ENCODE measurements around the gene NEURL1. TPM values are rescaled to one million over a fixed set of nuclear protein-coding genes. Genes with fewer than 3 reads are reported as not detected.
A peak's percentile ranks its signal among the peaks of the same experiment; 100 is the strongest.

Gene NEURL1, protein sequence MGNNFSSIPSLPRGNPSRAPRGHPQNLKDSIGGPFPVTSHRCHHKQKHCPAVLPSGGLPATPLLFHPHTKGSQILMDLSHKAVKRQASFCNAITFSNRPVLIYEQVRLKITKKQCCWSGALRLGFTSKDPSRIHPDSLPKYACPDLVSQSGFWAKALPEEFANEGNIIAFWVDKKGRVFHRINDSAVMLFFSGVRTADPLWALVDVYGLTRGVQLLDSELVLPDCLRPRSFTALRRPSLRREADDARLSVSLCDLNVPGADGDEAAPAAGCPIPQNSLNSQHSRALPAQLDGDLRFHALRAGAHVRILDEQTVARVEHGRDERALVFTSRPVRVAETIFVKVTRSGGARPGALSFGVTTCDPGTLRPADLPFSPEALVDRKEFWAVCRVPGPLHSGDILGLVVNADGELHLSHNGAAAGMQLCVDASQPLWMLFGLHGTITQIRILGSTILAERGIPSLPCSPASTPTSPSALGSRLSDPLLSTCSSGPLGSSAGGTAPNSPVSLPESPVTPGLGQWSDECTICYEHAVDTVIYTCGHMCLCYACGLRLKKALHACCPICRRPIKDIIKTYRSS
- total RNA-seq: 0.61 and 0.93 TPM in 2 replicates

DNA sequence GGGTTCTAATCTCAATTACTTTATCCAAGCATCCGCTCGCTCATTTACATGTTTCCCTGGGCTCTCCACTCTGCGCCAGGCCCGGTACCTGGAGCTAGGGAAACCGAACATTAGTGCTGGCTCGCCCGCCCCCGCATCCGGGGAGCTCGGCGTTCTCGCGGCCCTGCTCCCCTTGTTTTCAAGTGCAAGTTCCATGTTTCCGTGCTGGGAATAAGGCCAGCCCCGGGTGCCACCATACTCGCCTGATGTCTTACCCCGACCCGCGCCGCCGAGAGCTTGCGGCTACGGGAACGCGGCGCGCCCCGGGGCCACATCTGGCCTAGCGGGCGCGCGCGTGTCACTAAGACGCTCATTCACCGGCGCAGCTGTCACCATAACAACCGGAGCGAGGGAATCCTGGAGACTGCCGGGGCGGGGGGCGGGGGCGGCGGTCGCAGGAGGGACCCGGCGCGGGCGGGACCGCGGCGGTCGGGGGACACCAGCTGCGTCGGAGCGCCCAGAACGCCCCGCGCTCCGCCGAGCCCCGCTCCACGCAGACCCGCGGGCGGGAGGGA is at the start of gene NEURL1:
TSS of gene NEURL1 (plus strand) at position 344 of the 554 bp plus-strand sequence. CDS start 683 bp downstream, outside the sequence.
- Mint-ChIP-seq H3K27ac (no peak within 1 kb of the TSS), H3K4me3 (peak within 1 kb of the TSS; percentile 77), H3K27me3 (peaks cover 30% of the 10 kb centered on the region), H3K4me1 (peaks cover 31% of the 10 kb centered on the region), H3K36me3 (ENCODE audit: low read depth) (no peaks in the 10 kb centered on the region), H3K9me3 (no peaks in the 10 kb centered on the region)
- ATAC-seq (ENCODE audit: low read depth) (peak; percentile 10), DNase-seq (no peak)
- TF ChIP-seq, protein P1, sequence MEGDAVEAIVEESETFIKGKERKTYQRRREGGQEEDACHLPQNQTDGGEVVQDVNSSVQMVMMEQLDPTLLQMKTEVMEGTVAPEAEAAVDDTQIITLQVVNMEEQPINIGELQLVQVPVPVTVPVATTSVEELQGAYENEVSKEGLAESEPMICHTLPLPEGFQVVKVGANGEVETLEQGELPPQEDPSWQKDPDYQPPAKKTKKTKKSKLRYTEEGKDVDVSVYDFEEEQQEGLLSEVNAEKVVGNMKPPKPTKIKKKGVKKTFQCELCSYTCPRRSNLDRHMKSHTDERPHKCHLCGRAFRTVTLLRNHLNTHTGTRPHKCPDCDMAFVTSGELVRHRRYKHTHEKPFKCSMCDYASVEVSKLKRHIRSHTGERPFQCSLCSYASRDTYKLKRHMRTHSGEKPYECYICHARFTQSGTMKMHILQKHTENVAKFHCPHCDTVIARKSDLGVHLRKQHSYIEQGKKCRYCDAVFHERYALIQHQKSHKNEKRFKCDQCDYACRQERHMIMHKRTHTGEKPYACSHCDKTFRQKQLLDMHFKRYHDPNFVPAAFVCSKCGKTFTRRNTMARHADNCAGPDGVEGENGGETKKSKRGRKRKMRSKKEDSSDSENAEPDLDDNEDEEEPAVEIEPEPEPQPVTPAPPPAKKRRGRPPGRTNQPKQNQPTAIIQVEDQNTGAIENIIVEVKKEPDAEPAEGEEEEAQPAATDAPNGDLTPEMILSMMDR (IDR thresholded peaks at IDR 0.05): no peak
- CTCF ChIA-PET: interaction anchor here (1.6 to 2.4 kb wide), 2 partner anchors 10 to 77 kb away, joined by 4 to 8 read pairs; no protein-coding TSS in a partner anchor
- intact Hi-C loops (cut with micrococcal nuclease): loop anchor here (5.0 kb wide), 2 partner anchors 89 to 199 kb away; no protein-coding TSS in a partner anchor
- POLR2A ChIA-PET: interaction anchor here (0.5 to 2.5 kb wide), 2 partner anchors 22 to 129 kb away, joined by 3 to 8 read pairs; no protein-coding TSS in a partner anchor

DNA sequence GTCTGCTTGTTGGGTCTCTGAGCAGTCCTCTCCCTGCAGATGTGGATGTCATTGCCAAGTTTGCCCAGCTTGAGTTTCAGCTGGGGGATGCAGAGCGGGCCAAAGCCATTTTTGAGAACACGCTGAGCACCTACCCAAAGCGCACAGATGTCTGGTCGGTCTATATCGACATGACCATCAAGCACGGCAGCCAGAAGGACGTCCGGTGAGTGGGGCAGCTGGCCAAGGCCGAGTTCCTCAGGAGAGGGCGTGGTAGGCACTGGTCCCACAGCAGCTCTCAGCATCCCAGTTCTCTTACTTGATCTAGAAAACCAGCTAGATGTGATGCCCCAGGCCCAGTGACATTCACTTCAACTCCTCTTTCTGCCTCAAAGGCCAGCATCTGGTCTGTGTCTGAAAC is 49.0 kb upstream of the NEURL1 start:
- DNase-seq (no peak), ATAC-seq (ENCODE audit: low read depth) (no peak)
- TF ChIP-seq, protein P1 (IDR thresholded peaks at IDR 0.05): no peak
- Mint-ChIP-seq H3K27ac (no peak overlapping the region), H3K27me3 (no peaks in the 10 kb centered on the region), H3K9me3 (no peaks in the 10 kb centered on the region), H3K4me1 (peaks cover 12% of the 10 kb centered on the region), H3K36me3 (ENCODE audit: low read depth) (peaks cover 88% of the 10 kb centered on the region), H3K4me3 (no peak overlapping the region)
- ChIA-PET CTCF (no interaction called here), POLR2A (no interaction called here)
- intact Hi-C loops (cut with micrococcal nuclease): no loop called here

DNA sequence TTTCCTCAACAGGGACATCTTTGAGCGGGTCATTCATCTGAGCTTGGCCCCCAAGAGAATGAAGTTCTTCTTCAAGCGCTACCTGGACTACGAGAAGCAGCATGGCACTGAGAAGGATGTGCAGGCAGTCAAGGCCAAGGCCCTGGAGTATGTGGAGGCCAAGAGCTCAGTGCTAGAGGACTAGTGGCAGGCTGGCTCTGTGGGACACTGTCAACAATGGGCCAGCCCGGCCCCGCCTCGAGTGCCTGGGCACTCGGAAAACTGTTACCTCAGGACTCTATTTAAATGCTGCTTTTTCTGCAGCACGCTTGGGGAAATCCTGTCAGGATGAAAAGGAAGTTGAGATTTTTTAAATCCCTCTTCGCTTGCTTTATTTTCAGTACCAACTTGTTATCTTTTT is 48.1 kb upstream of the NEURL1 start:
- ChIA-PET CTCF (no interaction called here), POLR2A (no interaction called here)
- H3K27ac Mint-ChIP-seq: peak overlapping the region; percentile 30
- TF ChIP-seq, protein P1 (IDR thresholded peaks at IDR 0.05): no peak
- DNase-seq (no peak), ATAC-seq (ENCODE audit: low read depth) (no peak)
- intact Hi-C loops (cut with micrococcal nuclease): no loop called here
- no peaks in the 10 kb centered on the region for H3K27me3 Mint-ChIP-seq
- H3K4me1 Mint-ChIP-seq: peaks cover 20% of the 10 kb centered on the region
- H3K4me3 Mint-ChIP-seq: no peak overlapping the region
- peaks cover 87% of the 10 kb centered on the region for H3K36me3 Mint-ChIP-seq (ENCODE audit: low read depth)
- H3K9me3 Mint-ChIP-seq: no peaks in the 10 kb centered on the region

DNA sequence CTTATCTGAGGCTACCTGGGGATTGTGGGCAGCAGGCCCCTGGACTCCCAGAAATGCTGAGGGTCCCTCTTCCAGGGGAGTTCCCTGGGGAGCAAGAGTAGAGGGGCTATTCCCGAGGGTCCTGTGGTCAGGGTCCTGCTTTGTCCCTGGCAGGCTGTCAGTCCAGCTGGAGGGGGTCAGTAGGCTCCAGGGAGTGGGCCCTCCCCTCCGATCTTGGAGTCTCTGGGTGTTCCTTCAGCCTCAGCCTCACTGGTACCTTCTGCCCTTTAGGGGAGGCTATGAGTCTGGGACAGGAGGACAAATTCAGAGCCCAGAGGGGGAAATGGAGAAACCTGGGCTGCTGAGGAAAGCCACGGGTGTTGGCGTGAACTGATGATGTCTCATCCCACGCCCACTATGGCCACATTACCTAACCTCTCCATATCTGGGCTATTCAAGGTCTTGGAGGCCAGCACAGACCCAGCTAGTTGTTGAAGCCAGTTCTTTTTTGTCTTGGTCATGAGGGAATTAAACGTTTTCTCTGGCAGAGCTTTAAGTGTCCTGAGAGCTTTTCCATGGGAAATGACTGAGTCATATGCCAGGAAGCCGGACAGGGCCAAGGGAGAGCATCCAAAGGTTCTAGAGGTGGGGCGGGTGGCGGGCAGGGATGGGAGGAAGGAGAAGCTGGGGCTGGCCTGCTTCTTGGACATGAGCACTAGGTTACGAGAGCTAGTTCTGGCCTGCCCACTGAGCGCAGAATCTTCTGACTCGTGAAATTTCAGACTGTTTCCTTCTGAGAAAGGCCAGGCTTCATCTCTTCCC is 47.5 kb upstream of the NEURL1 start:
- Mint-ChIP-seq H3K27me3 (no peaks in the 10 kb centered on the region), H3K36me3 (ENCODE audit: low read depth) (peaks cover 84% of the 10 kb centered on the region), H3K4me3 (no peak overlapping the region), H3K9me3 (no peaks in the 10 kb centered on the region), H3K27ac (peak overlapping the region; percentile 30), H3K4me1 (peaks cover 26% of the 10 kb centered on the region)
- DNase-seq (no peak), ATAC-seq (ENCODE audit: low read depth) (no peak)
- POLR2A ChIA-PET: interaction anchor here (1.1 kb wide), 1 partner anchor 26 kb away, joined by 4 read pairs; no protein-coding TSS in a partner anchor
- TF ChIP-seq, protein P1 (IDR thresholded peaks at IDR 0.05): no peak
- intact Hi-C loops (cut with micrococcal nuclease): no loop called here
- CTCF ChIA-PET: no interaction called here
